Testis (tissue), 2 donors: ENCODE data around the gene TAF1A.

Experiments
- CTCF ChIP-seq, 3 experiments: fragments of 450-650 bp in 2 of 3; fragments of 200-600 bp in 1 of 3; sonication (generic) in 1 of 3; IDR thresholded peaks; one replicate each; pipeline ENCODE4 v1.5.1; 2016 to 2019; ENCODE audit warnings: antibody characterized with exemption in 3 of 3, mild to moderate bottlenecking in 2 of 3, moderate library complexity in 1 of 3
- POLR2A ChIP-seq: fragments of 450-650 bp; IDR thresholded peaks from one replicate; pipeline ENCODE4 v1.6.1; 2017; ENCODE audit warnings: antibody characterized with exemption, mild to moderate bottlenecking, moderate library complexity

- TF ChIP-seq CTCF (IDR thresholded peaks at IDR 0.05): no peak
- TF ChIP-seq POLR2A: no peak
Observed at GRCh38 chr1:222594789-222595188, 5.1 kb upstream of the TAF1A start.
